HepG2 (cell line): ENCODE data around the gene CYSTM1. TPM values are rescaled to one million over a fixed set of nuclear protein-coding genes. Genes with fewer than 3 reads are reported as not detected.

Source experiments
- ATAC-seq: fragments of 200-7000 bp; cut with Tn5 transposase; 3 replicates; pipeline ENCODE4 v1.9.1; 2020; ENCODE audit warnings: mild to moderate bottlenecking, moderate library complexity
- BruUV-seq: library from RNA; stranded (reverse); fragments of 400-500 nt; replicated peaks from 2 replicates; lab custom pipeline; 2021; lab: Mats Ljungman, UMichigan
- CTCF ChIA-PET: fragments of 300-600 bp; formaldehyde crosslinking; extraction: SDS; loops from one replicate; lab custom pipeline; 2021; ENCODE audit warnings: low total read pairs, inconsistent platforms, low intra/inter-chr PET ratio; lab: Yijun Ruan, JAX
- POLR2A ChIA-PET: fragments of 350-600 bp; sonication (Branson Sonifier 250); formaldehyde crosslinking; loops from one replicate; lab custom pipeline; 2020; ENCODE audit warnings: antibody characterized with exemption, inconsistent platforms; lab: Yijun Ruan, JAX
- DNase-seq: peaks from one replicate; pipeline ENCODE4 v3.0.0-alpha.2; 2015; ENCODE audit warnings: low spot score
- FAIRE-seq: peaks from 3 replicates; lab custom pipeline; 2011; peaks lifted over from hg19 to GRCh38; lab: Jason Lieb, UNC
- H2AFZ ChIP-seq: one replicate; pipeline ENCODE4 v1.6.1; 2011; ENCODE audit warnings: low read length, inconsistent platforms
- H3K27ac ChIP-seq: fragments of 300-600 bp; 3 replicates; pipeline ENCODE4 v1.8.0; 2011; ENCODE audit warnings: mixed run types, mild to moderate bottlenecking, mixed read lengths, low read length, inconsistent platforms; ENCODE audit not compliant: insufficient read depth; ENCODE audit errors: extremely low read length
- H3K27me3 ChIP-seq, 2 experiments: fragments of 200-600 bp in 1 of 2; 2 replicates in 1 of 2; 3 replicates in 1 of 2; pipeline versions ENCODE4 v1.6.0 to v1.8.0; 2011; ENCODE audit warnings: low read length in 2 of 2, mild to moderate bottlenecking in 2 of 2, moderate library complexity in 2 of 2, inconsistent platforms in 1 of 2; ENCODE audit not compliant: insufficient read depth in 2 of 2, control insufficient read depth in 1 of 2
- H3K36me3 ChIP-seq, 2 experiments: fragments of 200-600 bp in 1 of 2; replicated peaks in 1 of 2; 2 replicates in 1 of 2; 3 replicates in 1 of 2; pipeline versions ENCODE4 v1.5.1 to v1.8.0; 2011; ENCODE audit warnings: low read length in 2 of 2, inconsistent platforms in 1 of 2; ENCODE audit not compliant: insufficient read depth in 2 of 2, control insufficient read depth in 1 of 2
- H3K4me1 ChIP-seq: 2 replicates; pipeline ENCODE4 v1.5.1; 2012; ENCODE audit warnings: low read length, inconsistent platforms; ENCODE audit not compliant: insufficient read depth
- H3K4me2 ChIP-seq: 2 replicates; pipeline ENCODE4 v1.6.0; 2011; ENCODE audit warnings: low read depth, low read length, inconsistent platforms
- H3K4me3 ChIP-seq, 3 experiments: fragments of 200-600 bp in 1 of 3; sonication (generic), shearing (Covaris generic) in 1 of 3; replicated peaks in 1 of 3; 2 replicates each; pipeline ENCODE4 v1.5.1; 2011 to 2016; ENCODE audit warnings: low read length in 3 of 3, inconsistent platforms in 2 of 3, low read depth in 2 of 3, mild to moderate bottlenecking in 2 of 3, control low read depth in 1 of 3, mixed read lengths in 1 of 3; ENCODE audit not compliant: insufficient read depth in 1 of 3
- H3K79me2 ChIP-seq: one replicate; pipeline ENCODE4 v1.6.1; 2011; ENCODE audit warnings: low read length, inconsistent platforms; ENCODE audit not compliant: insufficient read depth
- H3K9ac ChIP-seq: 2 replicates; pipeline ENCODE4 v1.6.0; 2011; ENCODE audit warnings: mild to moderate bottlenecking, low read depth, low read length, inconsistent platforms; ENCODE audit not compliant: insufficient read depth
- H3K9me3 ChIP-seq: 2 replicates; pipeline ENCODE4 v1.5.1; 2012; ENCODE audit warnings: mild to moderate bottlenecking, low read length
- H4K20me1 ChIP-seq: 2 replicates; pipeline ENCODE4 v1.6.0; 2011; ENCODE audit warnings: inconsistent platforms, mild to moderate bottlenecking, low read length, moderate library complexity; ENCODE audit not compliant: insufficient read depth
- HMGXB4 ChIP-seq, 2 experiments: sonication (generic) in 1 of 2; formaldehyde crosslinking in 1 of 2; IDR thresholded peaks; 2 replicates each; pipeline versions ENCODE4 v1.4.0 to v1.6.1; 2018 to 2020; ENCODE audit warnings: missing genetic modification reagents in 2 of 2, borderline replicate concordance in 1 of 2, low read depth in 1 of 2, mild to moderate bottlenecking in 1 of 2, missing biosample characterization in 1 of 2
- HOXD1 ChIP-seq: sonication (generic); formaldehyde crosslinking; IDR thresholded peaks from 2 replicates; pipeline ENCODE4 v1.5.0; 2020; ENCODE audit warnings: missing genetic modification reagents
- MAFK ChIP-seq, 2 experiments: IDR thresholded peaks in 1 of 2; conservative IDR thresholded peaks in 1 of 2; 2 replicates each; pipeline ENCODE4 v1.6.1; 2011; ENCODE audit warnings: improper control_type of control experiment in 2 of 2, low read length in 2 of 2
- RBM22 ChIP-seq: fragments of 200-400 bp; formaldehyde crosslinking; optimal IDR thresholded peaks from 2 replicates; pipeline ENCODE3; 2017; ENCODE audit warnings: mild to moderate bottlenecking, low read length, moderate library complexity
- SOX13 ChIP-seq, 3 experiments: fragments of 450-650 bp in 1 of 3; sonication (generic) in 1 of 3; formaldehyde crosslinking in 1 of 3; IDR thresholded peaks in 2 of 3; conservative IDR thresholded peaks in 1 of 3; 2 replicates each; pipeline versions ENCODE4 v1.5.0 to v1.6.1; 2016 to 2020; ENCODE audit warnings: antibody characterized with exemption in 1 of 3, mild to moderate bottlenecking in 1 of 3, missing compliant biosample characterization in 1 of 3, missing genetic modification reagents in 1 of 3, moderate library complexity in 1 of 3
- SOX5 ChIP-seq: IDR thresholded peaks from 2 replicates; pipeline ENCODE4 v1.6.1; 2016; ENCODE audit warnings: borderline replicate concordance
- WGBS: methylation state at CpG from one replicate; pipeline ENCODE4 v1.1.6; 2017; ENCODE audit warnings: low lambda C conversion rate; 5-methylcytosine and 5-hydroxymethylcytosine counted together
- in situ Hi-C: cut with HindIII; loops from 2 replicates; pipeline ENCODE4 v1.10.0; 2017; ENCODE audit warnings: low pct_unique_long_range_greater_than_20kb; ENCODE audit not compliant: extremely low pct_ligation_motif_present
- intact Hi-C: fragments of 100-400 bp; cut with micrococcal nuclease; formaldehyde crosslinking; loops from one replicate; pipeline ENCODE4 v1.10.0; 2022; ENCODE audit not compliant: unreplicated experiment
- polyA plus RNA-seq, 8 experiments: library from polyadenylated mRNA; depleted of rRNA in 3 of 8; stranded (reverse) in 7 of 8; unstranded in 1 of 8; fragments of >200 nt; fragmentation: Illumina TruSeq in 4 of 8; extraction: Trizol in 4 of 8; gene quantifications; 2 replicates each; pipeline versions ENCODE4 v1.2.1 to v1.2.3, GENCODE V29; 2011 to 2016; ENCODE audit warnings: low read depth in 4 of 8, missing spikeins in 1 of 8, mixed read lengths in 1 of 8; ENCODE audit not compliant: insufficient read depth in 1 of 8
- total RNA-seq, 5 experiments: library from RNA; depleted of rRNA; stranded (reverse); fragments of >200 nt; fragmentation: Illumina TruSeq; extraction: Trizol; gene quantifications; 2 replicates each; pipeline ENCODE4 v1.2.3, GENCODE V29; 2016; ENCODE audit warnings: low read depth in 1 of 5

The CYSTM1 gene
- total and polyA plus RNA-seq, 2 of the 13 experiments (the other 11 are each of a cell fraction or from before 2014, with no cell fraction given), result 40.0 to 73.4 TPM

GRCh38 chr5:140252470-140253126, 77.6 kb downstream of the CYSTM1 start:
- H3K4me2 ChIP-seq, result no peak overlapping the region
- H3K4me3 ChIP-seq, result no peak overlapping the region
- ATAC-seq (no peak), FAIRE-seq (no peak), DNase-seq (no peak)
- peaks cover 14% of the 10 kb centered on the region; the same call in 1 of the 2 replicates for H3K4me1 ChIP-seq
- H4K20me1 ChIP-seq, result peaks cover 8% of the 10 kb centered on the region
- intact Hi-C loops, result no loop called here
- H3K36me3 ChIP-seq, result peaks cover 6 to 42% of the 10 kb centered on the region in 2 experiments
- no peak overlapping the region for H2AFZ ChIP-seq
- H3K9me3 ChIP-seq, result no peaks in the 10 kb centered on the region
- no TSS peak for BruUV-seq
- no peak for TF ChIP-seq MAFK (conservative IDR thresholded peaks at IDR 0.05 in 1 of 2, IDR thresholded peaks at IDR 0.05 in 1 of 2; ENCODE audit: low read length in 2 of 2)
- no peak for TF ChIP-seq HMGXB4 (CRISPR knock-in tag; IDR thresholded peaks at IDR 0.05; ENCODE audit: borderline replicate concordance in 1 of 2, low read depth in 1 of 2)
- TF ChIP-seq RBM22, result peak; percentile 59
- in situ Hi-C loops, result no loop called here
- H3K79me2 ChIP-seq, result peaks cover 29% of the 10 kb centered on the region
- H3K27ac ChIP-seq, result no peak overlapping the region
- WGBS, result over 99% methylated on average over 10 of the region's 10 CpGs
- CTCF ChIA-PET, result no interaction called here
- H3K9ac ChIP-seq, result no peak overlapping the region
- POLR2A ChIA-PET, result no interaction called here
- no peaks in the 10 kb centered on the region for H3K27me3 ChIP-seq

GRCh38 chr5:140253985-140254384, 79.0 kb downstream of the CYSTM1 start:
- Histone ChIP-seq H3K27me3 (no peaks in the 10 kb centered on the region), H3K9ac (no peak overlapping the region), H3K9me3 (no peaks in the 10 kb centered on the region), H4K20me1 (peaks cover 8% of the 10 kb centered on the region), H3K36me3 (peaks cover 11 to 47% of the 10 kb centered on the region in 2 experiments), H3K4me3 (no peak overlapping the region), H3K4me2 (no peak overlapping the region), H3K79me2 (peaks cover 39% of the 10 kb centered on the region), H2AFZ (no peak overlapping the region), H3K4me1 (peaks cover 14% of the 10 kb centered on the region; the same call in 1 of the 2 replicates), H3K27ac (no peak overlapping the region)
- POLR2A ChIA-PET, result no interaction called here
- no TSS peak for BruUV-seq
- 81% methylated on average over 4 of the region's 4 CpGs for WGBS
- CTCF ChIA-PET, result no interaction called here
- intact Hi-C loops (no loop called here), in situ Hi-C loops (no loop called here)
- no peak for ATAC-seq
- no peak for FAIRE-seq
- DNase-seq, result peak; percentile 15
- TF ChIP-seq SOX5 (CRISPR knock-in tag), result 0 out of 2 replicates have a peak, but pooled peaks have one; percentile 31
- TF ChIP-seq HOXD1, result no peak
- TF ChIP-seq SOX13 (IDR thresholded peaks at IDR 0.05), result no peak
- peak in 1 of 2 experiments; percentile 63; a peak in 2 of 4 replicates for TF ChIP-seq SOX13 (CRISPR knock-in tag; conservative IDR thresholded peaks at IDR 0.05 in 1 of 2, IDR thresholded peaks at IDR 0.05 in 1 of 2)
